ENCODE measurements around the gene RNF186.

GRCh38 chr1:19772053-19772452 lies 43.0 kb downstream of the RNF186 start:
- TF ChIP-seq, protein P1, sequence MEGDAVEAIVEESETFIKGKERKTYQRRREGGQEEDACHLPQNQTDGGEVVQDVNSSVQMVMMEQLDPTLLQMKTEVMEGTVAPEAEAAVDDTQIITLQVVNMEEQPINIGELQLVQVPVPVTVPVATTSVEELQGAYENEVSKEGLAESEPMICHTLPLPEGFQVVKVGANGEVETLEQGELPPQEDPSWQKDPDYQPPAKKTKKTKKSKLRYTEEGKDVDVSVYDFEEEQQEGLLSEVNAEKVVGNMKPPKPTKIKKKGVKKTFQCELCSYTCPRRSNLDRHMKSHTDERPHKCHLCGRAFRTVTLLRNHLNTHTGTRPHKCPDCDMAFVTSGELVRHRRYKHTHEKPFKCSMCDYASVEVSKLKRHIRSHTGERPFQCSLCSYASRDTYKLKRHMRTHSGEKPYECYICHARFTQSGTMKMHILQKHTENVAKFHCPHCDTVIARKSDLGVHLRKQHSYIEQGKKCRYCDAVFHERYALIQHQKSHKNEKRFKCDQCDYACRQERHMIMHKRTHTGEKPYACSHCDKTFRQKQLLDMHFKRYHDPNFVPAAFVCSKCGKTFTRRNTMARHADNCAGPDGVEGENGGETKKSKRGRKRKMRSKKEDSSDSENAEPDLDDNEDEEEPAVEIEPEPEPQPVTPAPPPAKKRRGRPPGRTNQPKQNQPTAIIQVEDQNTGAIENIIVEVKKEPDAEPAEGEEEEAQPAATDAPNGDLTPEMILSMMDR (IDR thresholded peaks at IDR 0.05; ENCODE audit: low read length), result no peak
- no peak for TF ChIP-seq EZH2 (optimal IDR thresholded peaks at IDR 0.05; ENCODE audit: low read depth, low read length)
- no peak for TF ChIP-seq EZH2phosphoT487 (IDR thresholded peaks at IDR 0.05; ENCODE audit: low read length)
